ENCODE data around the gene OSTM1.
A peak's percentile ranks its signal among the peaks of the same experiment; 100 is the strongest.

OSTM1 gene, protein sequence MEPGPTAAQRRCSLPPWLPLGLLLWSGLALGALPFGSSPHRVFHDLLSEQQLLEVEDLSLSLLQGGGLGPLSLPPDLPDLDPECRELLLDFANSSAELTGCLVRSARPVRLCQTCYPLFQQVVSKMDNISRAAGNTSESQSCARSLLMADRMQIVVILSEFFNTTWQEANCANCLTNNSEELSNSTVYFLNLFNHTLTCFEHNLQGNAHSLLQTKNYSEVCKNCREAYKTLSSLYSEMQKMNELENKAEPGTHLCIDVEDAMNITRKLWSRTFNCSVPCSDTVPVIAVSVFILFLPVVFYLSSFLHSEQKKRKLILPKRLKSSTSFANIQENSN

DNA sequence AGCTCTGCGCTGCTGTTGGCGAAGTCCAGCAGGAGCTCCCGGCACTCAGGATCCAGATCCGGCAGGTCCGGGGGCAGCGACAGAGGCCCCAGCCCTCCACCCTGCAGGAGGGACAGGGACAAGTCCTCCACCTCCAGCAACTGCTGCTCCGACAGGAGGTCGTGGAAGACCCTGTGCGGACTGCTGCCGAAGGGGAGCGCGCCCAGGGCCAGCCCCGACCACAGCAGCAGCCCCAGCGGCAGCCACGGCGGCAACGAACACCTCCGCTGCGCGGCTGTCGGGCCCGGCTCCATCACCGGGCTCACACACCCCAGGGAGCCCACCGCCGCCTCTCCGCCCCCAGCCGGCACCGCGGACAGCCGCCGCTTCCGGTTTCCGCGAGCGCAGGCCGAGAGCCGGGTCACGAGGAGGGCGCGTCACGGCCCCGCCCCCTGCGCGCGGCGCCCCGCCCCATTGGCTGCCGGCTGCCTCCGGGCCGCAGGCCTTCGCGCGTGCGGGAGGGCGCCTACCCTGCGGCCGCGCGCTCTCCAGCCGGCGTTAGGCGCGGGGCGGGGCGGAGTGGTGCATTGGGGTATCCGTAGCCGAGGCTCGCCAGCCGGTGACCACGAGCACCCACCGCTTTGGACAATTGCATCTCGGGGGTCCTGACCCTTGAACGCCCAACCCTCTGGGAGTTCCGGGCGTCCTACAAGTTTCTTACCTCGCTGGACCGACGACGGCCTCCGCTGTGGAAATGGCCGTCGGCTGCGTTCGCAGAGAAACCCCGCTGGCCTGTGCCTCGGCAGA lies at the start of gene OSTM1:
TSS of gene OSTM1 (minus strand) at position 383 of the 786 bp plus-strand sequence. CDS start at position 293, 90 bp downstream.
- no peaks in the 10 kb centered on the region for H3K9me3 ChIP-seq (ENCODE audit: low read length)

DNA sequence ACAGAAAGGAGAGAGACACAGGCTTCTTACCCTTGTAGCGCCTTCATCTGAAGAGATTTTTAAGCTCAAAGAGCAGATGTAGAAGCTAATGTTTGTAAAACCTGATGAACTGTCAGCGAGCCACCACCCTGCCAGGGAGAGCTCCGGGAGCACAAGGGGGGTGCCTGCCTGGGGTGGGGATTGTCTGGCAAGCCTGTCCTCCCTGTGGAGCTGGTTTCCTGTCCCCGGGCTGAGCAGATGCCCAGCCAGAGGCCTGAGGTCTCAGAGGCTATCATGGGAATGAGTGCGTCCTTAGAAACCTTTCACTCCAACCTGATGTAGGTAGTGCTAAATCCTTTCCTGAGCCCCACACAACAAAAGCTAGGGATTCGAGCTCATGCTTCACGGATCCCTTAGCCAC lies 49.4 kb upstream of the OSTM1 start:
- Histone ChIP-seq H3K4me3 (ENCODE audit: low read length) (no peak overlapping the region), H3K27me3 (ENCODE audit: insufficient read depth, low read length) (peaks cover 71% of the 10 kb centered on the region), H2AFZ (ENCODE audit: low read depth, low read length) (no peak overlapping the region), H3K4me1 (ENCODE audit: insufficient read depth, low read length) (peaks cover 23% of the 10 kb centered on the region), H3K9me3 (ENCODE audit: low read length) (no peaks in the 10 kb centered on the region), H3K36me3 (ENCODE audit: insufficient read depth, low read length) (no peaks in the 10 kb centered on the region)

More for the DNA sequence above, at the start of gene OSTM1:
- H3K4me1 ChIP-seq (ENCODE audit: insufficient read depth, low read length): peaks cover 5% of the 10 kb centered on the region
- H3K36me3 ChIP-seq (ENCODE audit: insufficient read depth, low read length): no peaks in the 10 kb centered on the region
- H3K27me3 ChIP-seq (ENCODE audit: insufficient read depth, low read length): no peaks in the 10 kb centered on the region
- H2AFZ ChIP-seq (ENCODE audit: low read depth, low read length): peak within 1 kb of the TSS; percentile 93
- peak within 1 kb of the TSS; percentile 97 for H3K4me3 ChIP-seq (ENCODE audit: low read length)

DNA sequence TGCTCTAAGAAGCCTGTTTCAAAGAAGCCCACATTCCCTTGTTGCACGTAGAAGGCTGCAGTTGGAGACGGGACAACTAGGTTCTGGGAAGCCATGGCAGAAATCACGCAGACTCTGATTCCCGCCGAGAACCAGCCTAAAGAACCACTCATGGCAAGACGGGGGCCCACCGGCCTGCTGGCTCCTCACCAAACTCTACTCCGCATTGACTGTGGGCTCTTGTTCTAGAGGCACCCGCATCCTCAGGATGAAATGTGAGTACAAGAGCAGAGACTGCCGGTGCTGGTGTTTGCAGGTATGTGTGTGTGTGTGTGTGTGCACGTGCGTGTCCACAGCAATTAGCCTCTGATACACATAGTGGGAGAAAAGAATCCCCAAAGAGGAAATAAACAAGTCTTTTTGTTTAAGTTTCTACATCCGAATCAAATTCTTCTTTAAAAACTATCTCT lies 49.0 kb upstream of the OSTM1 start:
- Histone ChIP-seq H3K4me1 (ENCODE audit: insufficient read depth, low read length) (peaks cover 27% of the 10 kb centered on the region), H3K9me3 (ENCODE audit: low read length) (no peaks in the 10 kb centered on the region), H3K27me3 (ENCODE audit: insufficient read depth, low read length) (peaks cover 66% of the 10 kb centered on the region), H3K4me3 (ENCODE audit: low read length) (no peak overlapping the region), H2AFZ (ENCODE audit: low read depth, low read length) (no peak overlapping the region), H3K36me3 (ENCODE audit: insufficient read depth, low read length) (no peaks in the 10 kb centered on the region)

DNA sequence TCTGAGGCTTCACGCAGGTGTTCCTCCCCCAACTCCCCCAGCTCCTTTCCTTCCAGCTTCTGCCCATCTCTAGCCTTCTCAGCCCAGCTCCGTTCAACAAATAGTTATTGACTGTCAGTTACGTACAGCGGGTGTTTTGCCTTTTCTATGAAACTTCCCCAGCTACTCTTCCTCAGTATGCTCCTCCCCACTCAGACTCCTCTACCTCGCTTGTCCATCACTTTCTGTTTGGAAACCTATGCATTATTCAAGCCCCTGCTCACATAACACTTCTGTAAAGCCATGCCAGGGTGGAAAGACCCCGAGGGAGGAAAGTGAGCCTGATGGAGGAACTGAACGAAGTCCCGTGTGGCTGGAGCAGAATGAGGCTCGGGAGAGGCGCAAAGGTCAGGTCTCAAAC lies 47.1 kb upstream of the OSTM1 start:
- peaks cover 41% of the 10 kb centered on the region for H3K4me1 ChIP-seq (ENCODE audit: insufficient read depth, low read length)
- no peaks in the 10 kb centered on the region for H3K9me3 ChIP-seq (ENCODE audit: low read length)
- H2AFZ ChIP-seq (ENCODE audit: low read depth, low read length): no peak overlapping the region
- no peak overlapping the region for H3K4me3 ChIP-seq (ENCODE audit: low read length)
- peaks cover 69% of the 10 kb centered on the region for H3K27me3 ChIP-seq (ENCODE audit: insufficient read depth, low read length)
- no peaks in the 10 kb centered on the region for H3K36me3 ChIP-seq (ENCODE audit: insufficient read depth, low read length)

DNA sequence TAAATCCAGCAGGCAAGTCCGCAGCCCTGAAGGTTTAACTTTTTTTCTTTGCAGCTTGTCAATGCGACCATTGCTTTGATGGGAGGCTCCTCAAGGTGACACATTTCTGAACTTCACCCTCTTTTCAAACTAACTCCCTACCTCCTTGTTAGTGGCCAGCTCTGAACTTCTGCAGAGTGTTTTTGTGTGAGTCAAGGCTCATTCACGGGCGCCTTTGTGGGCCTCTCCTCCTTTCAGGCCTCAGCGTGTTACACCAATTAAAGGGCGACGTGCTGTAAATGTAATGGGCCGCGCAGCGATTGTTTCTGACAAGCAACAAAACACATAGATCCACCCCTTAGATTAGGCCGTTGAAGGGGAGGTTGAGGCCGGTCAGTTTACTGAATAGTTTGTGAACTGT lies 45.8 kb upstream of the OSTM1 start:
- Histone ChIP-seq H3K4me1 (ENCODE audit: insufficient read depth, low read length) (peaks cover 42% of the 10 kb centered on the region), H2AFZ (ENCODE audit: low read depth, low read length) (no peak overlapping the region), H3K9me3 (ENCODE audit: low read length) (no peaks in the 10 kb centered on the region), H3K36me3 (ENCODE audit: insufficient read depth, low read length) (no peaks in the 10 kb centered on the region), H3K27me3 (ENCODE audit: insufficient read depth, low read length) (peaks cover 79% of the 10 kb centered on the region), H3K4me3 (ENCODE audit: low read length) (peak overlapping the region; percentile 22)

DNA sequence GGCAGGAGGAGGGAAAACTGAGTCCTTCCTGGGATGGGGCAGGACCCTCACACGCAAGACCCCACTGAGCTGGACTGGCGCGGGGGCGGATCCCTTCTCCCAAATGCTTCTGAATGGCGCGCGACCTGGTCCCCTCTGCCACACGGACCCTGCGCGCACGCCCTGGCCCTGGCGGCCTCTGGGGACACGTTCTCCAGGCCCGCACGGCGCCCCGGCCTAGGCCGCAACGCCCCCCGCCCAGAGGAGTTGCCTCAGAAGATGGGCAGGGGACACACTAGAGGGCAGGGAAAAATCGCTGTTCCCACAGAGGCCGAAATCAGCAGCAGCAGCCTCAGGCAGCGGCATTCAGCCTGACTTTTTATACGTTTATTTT lies 45.2 kb upstream of the OSTM1 start:
- Histone ChIP-seq H3K27me3 (ENCODE audit: insufficient read depth, low read length) (peaks cover 79% of the 10 kb centered on the region), H2AFZ (ENCODE audit: low read depth, low read length) (no peak overlapping the region), H3K4me1 (ENCODE audit: insufficient read depth, low read length) (peaks cover 44% of the 10 kb centered on the region), H3K4me3 (ENCODE audit: low read length) (peak overlapping the region; percentile 41), H3K9me3 (ENCODE audit: low read length) (no peaks in the 10 kb centered on the region), H3K36me3 (ENCODE audit: insufficient read depth, low read length) (no peaks in the 10 kb centered on the region)

DNA sequence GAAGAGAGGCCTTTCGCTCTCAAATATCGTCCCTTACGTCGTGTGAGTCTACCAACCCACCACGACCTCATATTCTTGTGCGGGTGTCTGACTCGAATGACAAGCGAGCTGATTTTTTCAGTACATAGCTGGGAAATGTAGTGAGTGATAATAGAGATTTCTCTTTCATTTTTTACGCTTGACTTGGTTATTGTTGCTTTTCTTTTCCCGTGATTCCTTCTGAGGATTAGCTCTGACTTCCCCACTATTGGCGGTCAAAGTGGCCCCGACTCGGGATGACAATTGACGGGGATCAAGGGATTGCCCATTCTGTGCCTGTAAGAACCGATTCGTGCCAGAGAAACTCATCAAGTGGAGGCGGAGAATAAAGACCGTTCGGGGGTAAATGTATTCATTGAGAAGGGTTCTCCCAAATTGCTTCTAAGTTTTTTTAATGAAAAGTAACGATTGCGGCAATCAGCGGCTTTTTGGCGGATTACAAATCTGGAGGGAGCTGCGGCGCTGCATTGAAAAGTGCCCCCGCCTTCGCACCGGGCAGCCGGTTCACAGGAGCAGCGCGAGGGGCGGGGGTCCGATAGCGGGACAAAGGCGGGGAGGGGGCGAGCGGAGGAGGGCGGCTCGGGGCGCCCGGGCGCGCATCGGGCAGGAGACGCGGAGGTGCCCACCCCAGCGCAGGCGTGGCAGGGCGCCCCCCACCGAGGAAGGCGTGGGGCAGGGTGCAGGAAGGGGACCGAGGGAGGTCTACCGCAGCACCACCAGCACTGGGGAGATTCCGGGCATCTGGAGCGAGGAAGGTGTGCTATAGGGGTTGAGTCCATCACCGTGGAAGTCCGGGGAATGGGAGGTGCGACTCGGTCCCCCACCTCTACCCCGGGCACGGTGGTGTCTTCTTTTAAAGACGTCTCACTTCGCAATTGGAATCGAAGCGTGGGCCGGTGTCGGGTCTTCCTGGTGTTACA lies 44.5 kb upstream of the OSTM1 start:
- peaks cover 79% of the 10 kb centered on the region for H3K27me3 ChIP-seq (ENCODE audit: insufficient read depth, low read length)
- H3K4me1 ChIP-seq (ENCODE audit: insufficient read depth, low read length): peaks cover 48% of the 10 kb centered on the region
- H3K4me3 ChIP-seq (ENCODE audit: low read length): peak overlapping the region; percentile 41

DNA sequence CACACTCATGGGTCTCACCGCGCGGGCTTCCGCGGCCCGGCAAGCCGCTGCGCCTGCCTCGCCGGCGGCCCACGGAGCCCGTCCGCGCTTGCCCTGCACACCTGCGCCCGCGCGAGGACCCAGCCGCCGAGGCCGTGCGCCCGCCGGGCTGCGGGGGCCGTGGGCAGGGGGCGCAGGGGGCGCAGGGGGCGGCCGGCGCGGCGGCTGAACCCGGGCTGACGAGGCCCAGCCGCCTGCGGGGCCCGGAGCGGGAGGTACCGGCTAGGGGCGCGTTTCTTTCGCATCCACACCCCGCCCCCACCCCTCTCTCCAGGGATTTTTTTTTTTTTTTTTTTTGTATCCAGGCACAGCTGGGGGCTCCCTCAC lies 43.8 kb upstream of the OSTM1 start:
- no peaks in the 10 kb centered on the region for H3K9me3 ChIP-seq (ENCODE audit: low read length)
- peaks cover 77% of the 10 kb centered on the region for H3K27me3 ChIP-seq (ENCODE audit: insufficient read depth, low read length)
- peak overlapping the region; percentile 23 for H2AFZ ChIP-seq (ENCODE audit: low read depth, low read length)
- H3K4me1 ChIP-seq (ENCODE audit: insufficient read depth, low read length): peaks cover 52% of the 10 kb centered on the region
- no peaks in the 10 kb centered on the region for H3K36me3 ChIP-seq (ENCODE audit: insufficient read depth, low read length)
- peak overlapping the region; percentile 41 for H3K4me3 ChIP-seq (ENCODE audit: low read length)

More for the DNA sequence above, 44.5 kb upstream of the OSTM1 start:
- Histone ChIP-seq H2AFZ (ENCODE audit: low read depth, low read length) (peak overlapping the region; percentile 27), H3K9me3 (ENCODE audit: low read length) (no peaks in the 10 kb centered on the region), H3K36me3 (ENCODE audit: insufficient read depth, low read length) (no peaks in the 10 kb centered on the region)

DNA sequence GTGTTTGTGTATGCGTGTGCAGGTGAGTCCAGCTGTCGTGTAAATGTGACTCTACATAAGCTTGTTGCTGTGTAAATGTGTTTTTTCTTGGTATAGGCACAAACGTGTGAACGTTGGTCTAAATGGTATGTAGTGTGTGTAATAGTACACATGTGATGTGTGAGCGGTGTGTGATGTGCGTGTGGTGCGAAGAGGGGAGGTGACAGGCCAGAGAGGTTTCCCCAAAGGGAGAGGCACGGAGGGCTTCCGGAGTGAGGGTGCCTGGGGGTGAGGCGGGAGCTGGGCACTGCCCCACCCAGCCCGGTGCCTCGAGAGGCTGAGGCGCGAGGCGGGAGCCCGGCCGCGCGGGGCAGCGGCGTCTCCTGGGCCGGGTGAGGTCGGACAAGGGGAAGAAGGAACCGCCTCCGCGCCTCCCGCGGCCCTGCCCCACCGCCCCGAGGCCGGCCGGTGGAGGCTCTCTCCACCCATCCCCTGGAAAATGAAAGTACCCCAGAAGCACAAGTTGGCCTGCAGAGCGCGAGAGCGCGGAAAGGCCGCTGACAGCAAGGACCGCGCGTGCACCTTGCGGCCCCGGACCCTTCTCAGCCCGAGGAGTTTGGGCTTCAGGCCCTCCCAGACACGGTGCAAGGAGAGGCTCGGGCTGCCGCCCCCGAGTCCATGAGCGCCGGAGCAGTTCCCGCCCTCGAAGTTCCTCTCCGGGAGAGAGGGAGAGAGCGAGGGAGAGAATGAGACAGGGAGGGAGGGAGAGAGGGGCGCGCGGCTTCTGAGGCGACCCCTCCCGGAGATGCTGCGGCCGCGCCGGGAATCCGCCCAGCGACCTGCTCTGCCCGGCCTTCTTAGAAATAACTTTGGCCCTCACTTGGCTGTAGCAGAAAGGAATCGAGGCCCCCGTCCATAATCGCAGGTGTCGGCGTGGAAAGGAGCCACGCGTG lies 43.2 kb upstream of the OSTM1 start:
- Histone ChIP-seq H3K4me3 (ENCODE audit: low read length) (peak overlapping the region; percentile 35), H2AFZ (ENCODE audit: low read depth, low read length) (peak overlapping the region; percentile 23), H3K27me3 (ENCODE audit: insufficient read depth, low read length) (peaks cover 77% of the 10 kb centered on the region), H3K4me1 (ENCODE audit: insufficient read depth, low read length) (peaks cover 52% of the 10 kb centered on the region), H3K36me3 (ENCODE audit: insufficient read depth, low read length) (no peaks in the 10 kb centered on the region), H3K9me3 (ENCODE audit: low read length) (no peaks in the 10 kb centered on the region)

DNA sequence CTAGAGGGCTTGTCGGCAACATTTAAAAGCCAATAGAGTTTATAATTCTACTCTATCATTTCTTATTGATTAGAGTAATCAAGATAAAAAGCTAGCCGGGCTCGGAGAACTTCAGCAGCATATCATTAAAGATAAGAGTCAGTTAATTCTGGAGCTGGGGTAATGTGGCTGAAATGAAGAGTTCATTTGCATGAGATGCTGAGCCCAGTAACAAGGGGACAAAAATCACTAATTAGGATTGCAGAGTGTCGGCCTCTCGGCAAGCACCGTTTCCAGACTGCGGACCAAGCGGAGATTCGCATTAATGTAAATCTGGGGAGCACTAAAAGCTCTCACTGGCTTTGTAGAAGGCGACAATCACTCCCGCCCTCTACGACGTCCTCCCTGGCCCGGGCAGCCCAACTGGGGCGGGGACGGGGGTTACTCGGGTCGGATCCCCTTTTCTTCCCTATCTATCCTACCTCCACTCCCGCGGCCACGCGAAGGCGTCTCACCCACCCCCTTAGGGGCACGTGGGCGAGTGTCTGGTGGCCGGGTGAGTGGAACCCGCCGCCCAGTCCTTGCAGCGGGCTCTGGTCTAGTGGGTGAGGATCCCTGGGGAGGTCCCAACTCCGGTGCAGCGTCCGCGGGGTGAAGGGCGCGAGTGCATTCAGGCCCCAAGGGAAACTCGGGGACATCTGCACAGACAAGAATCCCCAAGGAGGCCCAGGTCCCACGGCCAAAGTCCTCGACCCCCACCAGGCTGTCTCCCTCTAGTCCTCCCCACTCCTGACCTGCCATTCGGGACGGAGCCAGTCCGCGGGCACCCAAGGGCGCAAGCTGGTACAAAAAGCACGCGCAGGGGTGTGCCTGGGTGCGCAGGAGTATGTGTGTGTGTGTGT lies 42.2 kb upstream of the OSTM1 start:
- H2AFZ ChIP-seq (ENCODE audit: low read depth, low read length): no peak overlapping the region
- no peak overlapping the region for H3K4me3 ChIP-seq (ENCODE audit: low read length)
- H3K27me3 ChIP-seq (ENCODE audit: insufficient read depth, low read length): peaks cover 80% of the 10 kb centered on the region
- H3K4me1 ChIP-seq (ENCODE audit: insufficient read depth, low read length): peaks cover 52% of the 10 kb centered on the region
- no peaks in the 10 kb centered on the region for H3K36me3 ChIP-seq (ENCODE audit: insufficient read depth, low read length)
- no peaks in the 10 kb centered on the region for H3K9me3 ChIP-seq (ENCODE audit: low read length)

DNA sequence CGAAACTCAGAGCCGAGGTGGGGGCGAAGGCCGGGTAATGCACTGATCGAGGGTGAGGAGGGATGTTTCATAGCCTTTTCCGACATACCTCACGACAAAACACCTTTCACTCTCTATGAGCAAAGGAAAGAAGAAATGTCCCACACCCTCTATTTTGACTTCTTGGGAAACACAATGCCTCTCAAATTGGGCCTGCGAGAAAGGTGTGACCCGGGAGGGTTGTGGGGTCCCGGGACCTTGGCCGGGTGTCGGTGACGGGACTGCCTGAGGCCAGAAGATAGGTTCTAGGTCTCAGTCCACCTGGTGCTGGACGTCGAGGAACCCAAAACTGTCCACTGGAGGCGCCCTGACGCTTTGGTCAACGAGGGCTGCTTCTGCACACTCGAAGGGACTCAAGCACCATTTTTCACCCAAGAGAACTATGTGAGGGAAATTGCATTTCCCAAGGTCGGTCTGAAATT lies 41.1 kb upstream of the OSTM1 start:
- no peak overlapping the region for H3K4me3 ChIP-seq (ENCODE audit: low read length)
- H2AFZ ChIP-seq (ENCODE audit: low read depth, low read length): no peak overlapping the region
- peaks cover 45% of the 10 kb centered on the region for H3K4me1 ChIP-seq (ENCODE audit: insufficient read depth, low read length)
- peaks cover 75% of the 10 kb centered on the region for H3K27me3 ChIP-seq (ENCODE audit: insufficient read depth, low read length)
- no peaks in the 10 kb centered on the region for H3K9me3 ChIP-seq (ENCODE audit: low read length)
- H3K36me3 ChIP-seq (ENCODE audit: insufficient read depth, low read length): no peaks in the 10 kb centered on the region
